Fibroblast of pulmonary artery (primary cell): Measurements from ENCODE around the gene COL21A1.

Experiments used
- DNase-seq: peaks from one replicate; pipeline ENCODE4 v3.0.0-alpha.2; 2010; ENCODE audit warnings: low read depth
- H3K4me3 ChIP-seq: replicated peaks from 2 replicates; pipeline ENCODE4 v1.5.1; 2011; ENCODE audit warnings: low read depth, mild to moderate bottlenecking, control low read depth, low read length, moderate library complexity
- CTCF ChIP-seq: IDR thresholded peaks from 2 replicates; pipeline ENCODE4 v1.5.1; 2011; ENCODE audit warnings: mild to moderate bottlenecking, control low read depth, low read length, inconsistent platforms; ENCODE audit errors: missing control alignments

COL21A1 gene

GRCh38 chr6:56223995-56224394 lies 23.4 kb downstream of the COL21A1 start:
- H3K4me3 ChIP-seq = no peak overlapping the region
- DNase-seq = no peak
- TF ChIP-seq CTCF = no peak

- DNase-seq = peak; percentile 36
- TF ChIP-seq CTCF = no peak
Measured at GRCh38 chr6:56222499-56222898, 24.9 kb downstream of the COL21A1 start.

GRCh38 chr6:56220078-56220477 lies 27.3 kb downstream of the COL21A1 start:
- no peak for TF ChIP-seq CTCF
- no peak for DNase-seq
- H3K4me3 ChIP-seq = no peak overlapping the region

More at GRCh38 chr6:56222499-56222898, 24.9 kb downstream of the COL21A1 start:
- no peak overlapping the region for H3K4me3 ChIP-seq

- no peak for DNase-seq
- no peak for TF ChIP-seq CTCF
- no peak overlapping the region for H3K4me3 ChIP-seq
Measured at GRCh38 chr6:56214703-56215101, 32.7 kb downstream of the COL21A1 start.

GRCh38 chr6:56214041-56214702 lies 33.2 kb downstream of the COL21A1 start:
- no peak for DNase-seq
- no peak overlapping the region for H3K4me3 ChIP-seq
- TF ChIP-seq CTCF = no peak

- DNase-seq = no peak
- TF ChIP-seq CTCF = no peak
- no peak overlapping the region for H3K4me3 ChIP-seq
Measured at GRCh38 chr6:56211724-56212123, 35.7 kb downstream of the COL21A1 start.

GRCh38 chr6:56204134-56204533 lies 43.2 kb downstream of the COL21A1 start:
- no peak for TF ChIP-seq CTCF
- H3K4me3 ChIP-seq = no peak overlapping the region
- no peak for DNase-seq
